ENCODE data around the gene C16orf96.
"Not testable (repeated sequence)": the region's sequence is repeated elsewhere in the genome, so short reads cannot be mapped to it uniquely, and the experiment has no call there.

Gene C16orf96

GRCh38 chr16:4570086-4570485, 13.9 kb downstream of the C16orf96 start:
- DNase-seq, result no peak

- no peak for DNase-seq
Measured at GRCh38 chr16:4570688-4571321, 14.7 kb downstream of the C16orf96 start.

- DNase-seq, result no peak
Measured at GRCh38 chr16:4572715-4573114, 16.6 kb downstream of the C16orf96 start.

- DNase-seq, result not testable (repeated sequence)
Measured at GRCh38 chr16:4573926-4574325, 17.8 kb downstream of the C16orf96 start.

GRCh38 chr16:4574919-4575705, 19.0 kb downstream of the C16orf96 start:
- DNase-seq, result no peak

- no peak for DNase-seq
Measured at GRCh38 chr16:4576008-4576407, 19.9 kb downstream of the C16orf96 start.

GRCh38 chr16:4578961-4579530, 22.9 kb downstream of the C16orf96 start:
- no peak for DNase-seq

- no peak for DNase-seq
Measured at GRCh38 chr16:4580250-4580649, 24.1 kb downstream of the C16orf96 start.

GRCh38 chr16:4583906-4584305, 27.8 kb downstream of the C16orf96 start:
- DNase-seq, result no peak

- no peak for DNase-seq
Measured at GRCh38 chr16:4586291-4586690, 30.2 kb downstream of the C16orf96 start.

- no peak for DNase-seq
Measured at GRCh38 chr16:4588386-4588785, 32.2 kb downstream of the C16orf96 start.

- DNase-seq, result no peak
Measured at GRCh38 chr16:4588961-4589360, 32.8 kb downstream of the C16orf96 start.

- no peak for DNase-seq
Measured at GRCh38 chr16:4591191-4591590, 35.1 kb downstream of the C16orf96 start.

GRCh38 chr16:4591706-4592470, 35.7 kb downstream of the C16orf96 start:
- no peak for DNase-seq

GRCh38 chr16:4593086-4593485, 36.9 kb downstream of the C16orf96 start:
- DNase-seq, result no peak

GRCh38 chr16:4594433-4595410, 38.6 kb downstream of the C16orf96 start:
- DNase-seq, result no peak

- DNase-seq, result no peak
Measured at GRCh38 chr16:4597174-4597573, 41.0 kb downstream of the C16orf96 start.

- no peak for DNase-seq
Measured at GRCh38 chr16:4599037-4599436, 42.9 kb downstream of the C16orf96 start.

- DNase-seq, result no peak
Measured at GRCh38 chr16:4599545-4599944, 43.4 kb downstream of the C16orf96 start.

GRCh38 chr16:4601036-4601863, 45.1 kb downstream of the C16orf96 start:
- no peak for DNase-seq

GRCh38 chr16:4601864-4602186, 45.7 kb downstream of the C16orf96 start:
- no peak for DNase-seq

All from CD4-positive, alpha-beta T cell treated with Interleukin-4 for 1 hour (primary cell).